ENCODE data around the gene PARD3. TPM values are rescaled to one million over a fixed set of nuclear protein-coding genes. Genes with fewer than 3 reads are reported as not detected.
A peak's percentile ranks its signal among the peaks of the same experiment; 100 is the strongest.

Gene PARD3
- total RNA-seq, 4 donors from 2014 or later = 115 to 226 (median 141) TPM

GRCh38 chr10:34808336-34808735, 6.8 kb downstream of the PARD3 start:
- DNase-seq (ENCODE audit: low spot score in 2 of 2) = no peak
- WGBS = 83% methylated on average over 4 of the region's 4 CpGs
- no peaks in the 10 kb centered on the region for H3K36me3 ChIP-seq
- no peak overlapping the region for H3K27ac ChIP-seq
- no peak overlapping the region for H3K4me3 ChIP-seq
- peaks cover 34% of the 10 kb centered on the region for H3K4me1 ChIP-seq
- TF ChIP-seq POLR2AphosphoS5 (IDR thresholded peaks at IDR 0.05) = no peak
- TF ChIP-seq CTCF (IDR thresholded peaks at IDR 0.05) = no peak
- no peak for TF ChIP-seq EP300 (IDR thresholded peaks at IDR 0.05)
- TF ChIP-seq POLR2A (IDR thresholded peaks at IDR 0.05) = no peak
- no peaks in the 10 kb centered on the region for H3K27me3 ChIP-seq
- no peaks in the 10 kb centered on the region for H3K9me3 ChIP-seq

- H3K4me1 ChIP-seq = peaks cover 22% of the 10 kb centered on the region
- H3K27ac ChIP-seq = no peak overlapping the region
- no peak overlapping the region for H3K4me3 ChIP-seq
- H3K36me3 ChIP-seq = no peaks in the 10 kb centered on the region
- H3K27me3 ChIP-seq = no peaks in the 10 kb centered on the region
- no peaks in the 10 kb centered on the region for H3K9me3 ChIP-seq
- DNase-seq (ENCODE audit: low spot score in 2 of 2) = no peak
- WGBS = 54% methylated on average over 1 of the region's 1 CpG
- no peak for TF ChIP-seq EP300 (IDR thresholded peaks at IDR 0.05)
- no peak for TF ChIP-seq CTCF (IDR thresholded peaks at IDR 0.05)
- no peak for TF ChIP-seq POLR2A (IDR thresholded peaks at IDR 0.05)
Observed at GRCh38 chr10:34804306-34804705, 10.8 kb downstream of the PARD3 start.

- Histone ChIP-seq H3K27me3 (no peaks in the 10 kb centered on the region), H3K36me3 (no peaks in the 10 kb centered on the region), H3K4me1 (peaks cover 16% of the 10 kb centered on the region), H3K9me3 (no peaks in the 10 kb centered on the region), H3K27ac (no peak overlapping the region), H3K4me3 (no peak overlapping the region)
- DNase-seq (ENCODE audit: low spot score in 2 of 2) = no peak
- TF ChIP-seq EP300 (IDR thresholded peaks at IDR 0.05) = no peak
- no peak for TF ChIP-seq CTCF (IDR thresholded peaks at IDR 0.05)
- no peak for TF ChIP-seq POLR2AphosphoS5 (IDR thresholded peaks at IDR 0.05)
- no peak for TF ChIP-seq POLR2A (IDR thresholded peaks at IDR 0.05)
- WGBS = 81% methylated on average over 5 of the region's 5 CpGs
Observed at GRCh38 chr10:34802692-34803091, 12.4 kb downstream of the PARD3 start.

GRCh38 chr10:34801097-34801733, 13.9 kb downstream of the PARD3 start:
- H3K27ac ChIP-seq = peak overlapping the region; percentile 67
- peaks cover 16% of the 10 kb centered on the region for H3K4me1 ChIP-seq
- 45% methylated on average over 7 of the region's 7 CpGs for WGBS
- H3K36me3 ChIP-seq = no peaks in the 10 kb centered on the region
- no peak for DNase-seq (ENCODE audit: low spot score in 2 of 2)
- H3K4me3 ChIP-seq = no peak overlapping the region
- TF ChIP-seq POLR2A (IDR thresholded peaks at IDR 0.05) (no peak), CTCF (IDR thresholded peaks at IDR 0.05) (no peak), EP300 (IDR thresholded peaks at IDR 0.05) (no peak), POLR2AphosphoS5 (IDR thresholded peaks at IDR 0.05) (no peak)
- H3K9me3 ChIP-seq = no peaks in the 10 kb centered on the region
- H3K27me3 ChIP-seq = no peaks in the 10 kb centered on the region

- DNase-seq (ENCODE audit: low spot score in 2 of 2) = no peak
- Histone ChIP-seq H3K9me3 (no peaks in the 10 kb centered on the region), H3K4me3 (no peak overlapping the region), H3K27me3 (no peaks in the 10 kb centered on the region), H3K27ac (peak overlapping the region; percentile 67), H3K36me3 (no peaks in the 10 kb centered on the region), H3K4me1 (peaks cover 16% of the 10 kb centered on the region)
- WGBS = 65% methylated on average over 5 of the region's 5 CpGs
- no peak for TF ChIP-seq EP300 (IDR thresholded peaks at IDR 0.05)
- no peak for TF ChIP-seq POLR2A (IDR thresholded peaks at IDR 0.05)
- TF ChIP-seq CTCF (IDR thresholded peaks at IDR 0.05) = no peak
- TF ChIP-seq POLR2AphosphoS5 (IDR thresholded peaks at IDR 0.05) = no peak
Observed at GRCh38 chr10:34800624-34801023, 14.5 kb downstream of the PARD3 start.
